Esophagus mucosa (tissue), 1 donor: ENCODE data around the gene PTPN1. TPM values are rescaled to one million over a fixed set of nuclear protein-coding genes. Genes with fewer than 3 reads are reported as not detected.

Experiments
- ATAC-seq: fragments of 200-7000 bp; cut with Tn5 transposase; one replicate; pipeline ENCODE4 v1.9.1; 2020
- total RNA-seq: library from RNA; stranded (reverse); gene quantifications from one replicate; pipeline ENCODE4 v1.2.4, GENCODE V29; 2023
- donor health status: DM: yes; HTN: yes; CAD: no.

Gene PTPN1
- total RNA-seq, 1 donor from 2014 or later = 23.3 TPM

GRCh38 chr20:50514750-50515149 is 4.6 kb downstream of the PTPN1 start:
- no peak for ATAC-seq

- no peak for ATAC-seq
These were observed 5.4 kb downstream of the PTPN1 start for GRCh38 chr20:50515471-50516106.

DNA sequence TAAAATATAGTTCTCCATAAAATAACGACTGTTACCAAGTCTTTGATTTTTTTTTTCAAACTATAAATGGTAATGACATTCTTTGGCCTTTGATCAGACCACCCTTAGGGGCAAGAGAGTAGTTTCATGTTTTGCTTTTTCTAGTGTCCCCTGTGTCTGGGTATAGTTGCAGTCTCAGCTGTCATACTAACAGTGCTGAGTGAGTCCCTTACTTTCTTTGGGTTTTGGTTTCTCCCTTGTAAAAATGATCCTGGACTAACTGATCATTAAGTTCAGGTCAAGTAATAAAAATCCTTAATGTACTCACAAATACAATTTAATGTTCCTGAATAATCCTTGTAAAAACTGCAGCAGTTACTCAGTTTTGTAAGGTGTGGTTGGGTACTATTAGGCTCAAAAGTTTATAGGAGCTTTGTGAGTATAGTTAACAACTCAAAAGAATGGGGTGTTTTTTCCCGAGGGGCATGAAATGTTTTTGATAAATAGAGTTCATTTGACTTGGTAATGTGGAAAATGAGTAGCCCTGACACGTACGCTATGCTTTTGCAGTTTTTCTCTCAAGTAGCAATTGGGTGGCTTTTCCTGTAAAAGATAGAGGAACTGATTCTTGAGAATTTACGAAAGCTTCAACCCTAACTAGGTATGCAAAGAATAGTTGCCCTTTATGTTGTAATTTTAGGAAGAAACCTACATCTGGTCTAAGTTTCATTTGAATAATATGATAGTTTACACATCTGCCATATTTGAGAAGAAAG is 6.2 kb downstream of the PTPN1 start:
- ATAC-seq = no peak

- ATAC-seq = no peak
These were observed 7.0 kb downstream of the PTPN1 start for GRCh38 chr20:50516935-50517816.

- no peak for ATAC-seq
These were observed 7.6 kb downstream of the PTPN1 start for GRCh38 chr20:50517817-50518154.

DNA sequence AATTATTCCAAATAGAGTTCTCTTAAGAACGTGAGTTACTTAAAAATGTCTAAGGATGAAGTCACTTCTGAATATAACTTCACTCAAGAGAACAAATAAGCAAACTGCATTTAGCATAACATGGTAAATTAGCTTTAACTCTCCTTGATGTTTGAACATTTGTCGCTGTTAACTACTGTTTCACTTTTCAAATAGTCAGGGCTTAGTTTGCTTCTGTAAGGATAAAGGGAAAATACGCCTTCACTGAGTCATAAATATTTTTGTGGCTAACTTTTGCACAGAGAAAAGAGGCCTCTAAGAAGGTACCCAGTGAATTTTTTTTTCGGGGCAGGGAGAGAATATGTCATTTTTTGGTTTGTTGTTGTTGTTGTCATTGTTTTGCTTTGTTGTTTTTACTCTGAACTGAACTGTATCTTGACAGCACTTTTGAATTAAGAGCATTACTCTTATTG is 8.1 kb downstream of the PTPN1 start:
- ATAC-seq = peak; percentile 41

DNA sequence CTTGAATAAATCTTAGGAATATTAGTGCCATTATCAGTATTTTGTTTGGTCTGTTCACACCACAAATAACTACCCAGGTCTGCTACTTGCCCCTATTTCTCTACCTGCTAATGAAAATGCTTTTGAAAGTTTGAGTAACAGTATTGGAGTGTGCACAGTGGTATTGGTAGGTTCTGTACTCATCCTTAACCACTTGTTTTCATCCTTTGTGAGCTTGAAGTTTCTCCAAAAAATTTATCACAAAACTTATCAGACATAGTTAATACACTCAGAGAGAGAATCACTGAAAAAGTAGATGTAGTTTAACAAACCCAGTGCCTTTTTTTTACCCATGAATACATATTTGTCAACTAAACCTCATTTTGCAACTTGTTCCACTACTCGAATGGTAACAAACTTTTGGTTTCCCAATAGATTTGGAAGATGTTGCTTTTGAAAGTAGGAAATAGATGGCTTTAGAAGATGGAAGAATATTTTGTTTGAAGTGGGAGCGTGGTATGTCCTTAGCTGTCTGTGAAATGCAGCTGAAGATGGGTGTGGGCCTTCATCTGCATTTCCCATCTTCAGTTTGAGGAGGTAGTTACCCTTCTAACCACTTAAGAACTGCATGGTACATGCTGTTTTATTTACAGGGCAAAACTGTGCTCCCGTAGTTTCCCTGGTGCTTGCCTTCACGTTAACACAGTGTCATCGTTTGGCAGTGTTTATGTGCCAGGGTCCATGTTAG is 9.0 kb downstream of the PTPN1 start:
- no peak for ATAC-seq

DNA sequence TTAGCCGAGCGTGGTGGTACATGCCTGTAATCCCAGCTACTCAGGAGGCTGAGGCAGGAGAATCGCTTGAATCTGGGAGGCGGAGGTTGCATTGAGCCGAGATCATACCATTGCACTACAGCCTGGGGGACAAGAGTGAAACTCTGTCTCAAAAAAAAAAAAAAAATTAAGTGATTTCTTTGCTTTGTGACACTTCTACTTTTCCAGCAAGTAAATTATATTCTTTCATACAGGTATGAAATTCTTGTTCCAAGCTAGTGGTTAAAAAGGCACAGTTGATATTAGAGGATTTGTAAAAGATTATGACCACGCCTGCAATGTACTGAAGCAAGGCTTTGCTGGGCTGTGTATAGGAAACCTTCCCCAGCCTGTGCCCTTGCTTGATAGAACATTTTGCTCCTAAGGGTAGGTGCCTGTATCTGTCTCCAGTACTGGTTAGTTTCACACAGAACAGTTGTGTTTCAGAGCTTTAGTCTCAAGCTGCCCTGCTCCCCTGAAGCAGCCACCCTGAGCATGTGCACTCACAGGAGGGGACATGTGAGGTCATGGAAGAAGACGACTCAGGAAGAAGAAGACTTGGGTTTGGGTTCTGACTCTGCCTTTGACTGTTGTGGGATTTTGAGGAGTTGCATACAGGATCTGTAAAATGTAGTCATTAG is 10.2 kb downstream of the PTPN1 start:
- ATAC-seq = peak; percentile 65

DNA sequence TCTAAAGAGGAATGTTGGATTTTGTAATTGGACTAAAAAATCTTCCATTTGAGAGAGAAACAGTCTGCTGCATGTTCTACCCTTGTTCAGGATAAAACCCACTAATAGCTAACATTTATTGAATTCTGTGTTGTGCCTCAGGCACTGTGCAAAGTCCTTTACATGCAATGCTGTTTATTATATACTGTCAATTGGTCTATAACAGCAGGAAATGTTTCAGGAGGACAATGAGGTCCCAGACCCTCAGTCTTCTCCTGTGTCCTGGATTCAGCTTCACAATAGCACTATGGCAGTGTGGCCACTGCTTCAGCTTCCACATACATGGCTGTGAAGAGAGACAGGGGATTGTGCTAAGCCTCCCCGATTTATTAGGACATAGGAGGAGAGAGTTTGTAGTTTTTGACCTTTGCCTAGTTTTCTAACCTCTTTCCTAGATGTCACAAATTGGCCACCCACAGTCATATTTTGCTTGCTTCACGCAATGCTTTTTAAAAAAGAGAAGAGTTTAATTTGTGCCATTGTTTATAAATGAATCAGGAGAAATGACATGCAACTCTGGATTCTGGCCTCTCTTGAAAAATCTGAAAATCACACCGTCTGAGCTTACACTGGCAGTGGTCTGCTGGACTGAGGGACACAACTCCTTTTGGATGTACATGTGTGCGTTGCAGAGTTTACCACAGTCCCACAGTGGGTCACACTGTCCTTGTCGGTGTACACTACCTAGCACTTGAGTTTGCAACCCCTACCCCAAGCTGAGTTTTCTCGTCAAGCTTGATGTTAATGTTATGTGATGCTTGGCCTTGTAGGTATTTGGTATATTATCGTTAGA is 11.3 kb downstream of the PTPN1 start:
- ATAC-seq = no peak

- no peak for ATAC-seq
These were observed 12.0 kb downstream of the PTPN1 start for GRCh38 chr20:50522053-50522674.

DNA sequence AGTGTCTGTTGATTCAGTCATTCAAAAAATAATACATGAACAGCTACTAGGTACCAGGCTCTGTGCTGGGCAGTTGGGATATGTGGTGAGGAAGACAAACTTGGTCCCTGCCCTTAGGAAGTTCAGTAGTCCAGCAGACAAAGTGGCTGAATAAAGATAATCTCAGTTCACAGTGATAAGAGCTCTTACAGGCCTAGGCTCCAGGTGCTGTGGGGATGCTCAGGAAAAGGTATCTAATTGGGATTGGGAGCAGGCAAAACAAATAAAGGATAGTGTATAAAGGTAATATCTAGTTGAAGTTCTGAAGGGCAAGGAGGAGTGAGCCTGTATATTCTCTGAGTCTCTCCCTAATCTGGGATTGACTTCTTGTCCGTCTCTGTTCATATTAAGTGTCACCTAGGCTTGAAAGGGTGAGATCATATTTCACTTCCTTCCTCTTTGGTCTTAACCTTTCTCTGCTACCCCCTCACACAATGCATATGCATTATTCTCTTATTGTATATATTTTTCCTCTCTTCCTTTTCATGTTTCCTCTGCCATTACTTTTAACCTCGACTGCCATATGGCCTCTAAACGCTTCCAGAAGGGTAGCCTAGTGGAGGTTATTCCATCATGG is 13.5 kb downstream of the PTPN1 start:
- no peak for ATAC-seq

DNA sequence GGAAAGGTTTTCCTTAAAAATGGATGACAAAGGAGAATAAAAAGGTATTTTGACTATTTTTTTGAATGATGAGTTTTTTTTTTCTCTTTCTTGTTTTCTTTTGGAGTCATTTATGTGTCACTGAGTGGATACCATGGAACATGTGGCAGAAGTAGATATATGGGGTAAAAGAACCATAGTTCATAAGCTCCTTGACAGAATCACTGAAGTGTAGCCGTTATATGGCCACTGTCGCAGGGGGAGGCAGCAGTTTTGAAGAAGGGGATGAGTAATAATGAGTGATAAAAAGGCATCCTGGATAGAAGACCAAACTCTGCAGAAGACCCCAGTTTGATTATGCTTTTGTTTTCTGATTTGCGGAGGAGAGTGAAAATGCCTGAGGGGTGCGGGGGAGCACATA is 15.5 kb downstream of the PTPN1 start:
- no peak for ATAC-seq

- ATAC-seq = no peak
These were observed 16.3 kb downstream of the PTPN1 start for GRCh38 chr20:50526403-50526989.

DNA sequence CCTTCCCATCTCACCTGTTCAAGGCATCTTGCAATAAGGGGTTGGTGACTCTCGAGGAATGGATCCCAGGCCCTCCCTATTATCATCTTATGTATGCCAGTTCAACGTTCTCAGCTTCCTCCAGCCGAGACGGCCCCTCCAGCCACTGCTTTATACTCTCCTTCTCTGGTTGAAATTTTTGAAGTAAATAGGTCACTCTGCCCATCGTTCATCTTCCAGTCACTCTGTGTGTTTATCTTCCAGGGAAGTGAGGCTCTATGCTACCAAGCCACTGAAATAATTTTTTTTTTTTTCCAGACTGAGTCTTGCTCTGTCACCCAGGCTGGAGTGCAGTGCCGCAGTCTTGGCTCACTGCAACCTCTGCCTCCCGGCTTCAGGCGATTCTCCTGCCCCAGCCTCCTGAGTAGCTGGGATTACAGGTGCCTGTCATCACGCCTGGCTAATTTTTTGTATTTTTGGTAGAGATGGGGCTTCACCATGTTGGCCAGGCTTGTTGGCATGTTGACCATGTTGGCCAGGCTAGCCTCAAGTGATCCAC is 17.0 kb downstream of the PTPN1 start:
- no peak for ATAC-seq

DNA sequence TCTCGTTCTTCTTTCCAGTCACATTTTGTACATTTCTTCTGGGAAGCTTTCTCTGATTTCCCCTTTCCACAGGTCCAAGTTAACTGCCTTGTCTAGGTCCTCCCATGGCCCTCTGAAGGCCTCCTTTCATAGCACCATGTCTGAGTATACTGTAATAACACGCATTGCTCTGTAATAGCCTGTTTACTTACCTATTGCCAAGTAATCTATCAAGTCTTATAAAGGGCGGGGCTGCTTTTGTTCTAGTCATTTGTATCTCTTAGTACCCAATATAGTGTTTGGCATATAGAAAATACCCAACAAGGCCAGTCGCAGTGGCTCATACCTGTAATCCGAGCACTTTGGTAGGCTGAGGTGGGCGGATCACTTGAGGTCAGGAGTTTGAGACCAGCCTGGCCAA is 17.9 kb downstream of the PTPN1 start:
- ATAC-seq = peak; percentile 53

DNA sequence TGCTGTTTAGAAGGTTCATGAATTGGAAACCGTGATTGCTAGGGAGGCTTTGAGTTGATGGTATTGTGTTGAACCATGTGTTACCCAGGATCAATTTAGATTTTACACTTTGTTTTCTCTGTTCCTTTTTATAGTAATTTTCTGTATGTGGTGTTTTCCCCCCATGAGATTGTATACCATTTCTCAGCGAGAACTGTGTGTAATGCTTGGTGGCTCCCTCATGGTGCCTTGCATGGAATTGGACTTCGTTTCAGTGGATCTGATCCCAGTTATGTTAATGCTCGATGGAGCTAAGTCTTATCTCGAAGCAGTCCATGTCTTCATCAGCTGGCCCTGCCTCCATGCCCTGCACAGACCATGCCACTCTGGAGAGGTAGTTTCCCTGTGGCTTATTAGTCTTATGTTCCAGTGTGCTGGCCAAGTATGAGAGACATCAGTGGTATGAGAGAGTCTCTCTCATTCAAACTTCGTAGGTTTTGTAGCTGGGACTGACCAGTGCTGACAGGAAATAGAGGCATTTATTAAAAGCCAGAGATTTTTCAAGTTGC is 18.7 kb downstream of the PTPN1 start:
- no peak for ATAC-seq

DNA sequence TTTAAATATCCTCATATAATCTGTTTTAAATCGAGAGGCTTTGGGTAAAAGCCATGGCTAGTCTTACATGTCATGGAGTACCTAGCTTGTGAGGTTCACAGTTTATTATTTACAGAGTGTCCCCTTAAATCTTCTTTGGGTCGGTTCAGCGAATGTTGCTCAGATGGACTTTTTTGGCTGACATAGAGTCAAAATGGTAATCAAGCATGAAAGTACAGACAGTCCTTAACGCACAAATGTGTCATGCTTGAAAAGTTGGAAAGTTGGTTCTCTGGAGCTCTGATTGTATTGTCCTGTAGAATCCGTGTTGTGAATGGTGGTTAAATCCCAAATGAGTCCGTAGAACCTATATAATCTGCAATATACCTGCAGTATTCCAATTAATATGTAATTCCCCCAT is 22.0 kb downstream of the PTPN1 start:
- no peak for ATAC-seq

GRCh38 chr20:50533061-50533460 is 22.9 kb downstream of the PTPN1 start:
- no peak for ATAC-seq

- no peak for ATAC-seq
These were observed 23.3 kb downstream of the PTPN1 start for GRCh38 chr20:50533464-50533863.
